CD4-positive, alpha-beta T cell (primary cell): ENCODE results near the gene ADCY10. TPM values are rescaled to one million over a fixed set of nuclear protein-coding genes. Genes with fewer than 3 reads are reported as not detected.

Experiments used
- ATAC-seq: fragments of 200-7000 bp; cut with Tn5 transposase; one replicate; pipeline ENCODE4 v1.10.0; 2022; ENCODE audit warnings: mild to moderate bottlenecking; ENCODE audit not compliant: poor library complexity
- CTCF ChIA-PET: fragments of 350-600 bp; sonication (Branson Sonifier 250); formaldehyde crosslinking; loops from one replicate; lab custom pipeline; 2021; ENCODE audit warnings: antibody characterized with exemption, inconsistent platforms; lab: Charles Lee
- POLR2A ChIA-PET: fragments of 350-600 bp; sonication (Branson Sonifier 250); formaldehyde crosslinking; loops from one replicate; lab custom pipeline; 2021; ENCODE audit warnings: antibody characterized with exemption, inconsistent platforms; lab: Charles Lee
- DNase-seq, 14 experiments: peaks; one replicate each; pipeline ENCODE4 v3.0.0-alpha.2; 2013 to 2020; ENCODE audit warnings: mixed read lengths in 2 of 14
- H3K27ac ChIP-seq, 2 donors: one replicate each; pipeline versions ENCODE4 v1.5.1 to v1.7.0; 2013; ENCODE audit warnings: low read length in 2 of 2, low read depth in 1 of 2, mild to moderate bottlenecking in 1 of 2
- H3K27me3 ChIP-seq, 2 experiments: 1 replicate in 1 of 2; 2 replicates in 1 of 2; pipeline versions ENCODE4 v1.6.1 to v1.7.0; 2013; ENCODE audit warnings: low read length in 2 of 2, control low read depth in 1 of 2, mild to moderate bottlenecking in 1 of 2, moderate library complexity in 1 of 2; ENCODE audit not compliant: insufficient read depth in 2 of 2, control insufficient read depth in 1 of 2
- H3K36me3 ChIP-seq: one replicate; pipeline ENCODE4 v1.6.1; 2013; ENCODE audit warnings: low read length, control low read depth; ENCODE audit not compliant: insufficient read depth
- H3K4me1 ChIP-seq: one replicate; pipeline ENCODE4 v1.6.1; 2013; ENCODE audit warnings: low read length, control low read depth; ENCODE audit not compliant: insufficient read depth
- H3K4me3 ChIP-seq: one replicate; pipeline ENCODE4 v1.5.1; 2013; ENCODE audit warnings: mild to moderate bottlenecking, low read length, moderate library complexity
- H3K9me3 ChIP-seq, 2 experiments: 1 replicate in 1 of 2; 2 replicates in 1 of 2; pipeline versions ENCODE4 v1.6.1 to v1.7.0; 2013; ENCODE audit warnings: low read length in 2 of 2, mild to moderate bottlenecking in 2 of 2, control low read depth in 1 of 2, moderate library complexity in 1 of 2; ENCODE audit not compliant: control insufficient read depth in 1 of 2, insufficient read depth in 1 of 2
- H3K27ac Mint-ChIP-seq: one replicate; pipeline ENCODE4 v1.8.0; 2020; ENCODE audit warnings: mixed read lengths
- H3K27me3 Mint-ChIP-seq: one replicate; pipeline ENCODE4 v1.8.0; 2021; ENCODE audit warnings: mixed read lengths
- H3K36me3 Mint-ChIP-seq: one replicate; pipeline ENCODE4 v1.8.0; 2021; ENCODE audit warnings: low read depth, mixed read lengths
- H3K4me1 Mint-ChIP-seq: one replicate; pipeline ENCODE4 v1.8.0; 2021; ENCODE audit warnings: low read depth, mixed read lengths
- H3K4me3 Mint-ChIP-seq: one replicate; pipeline ENCODE4 v1.8.0; 2020; ENCODE audit warnings: mild to moderate bottlenecking, mixed read lengths
- H3K9me3 Mint-ChIP-seq: one replicate; pipeline ENCODE4 v1.8.0; 2020; ENCODE audit warnings: mixed read lengths
- CTCF ChIP-seq: fragments of 200-600 bp; IDR thresholded peaks from one replicate; pipeline ENCODE4 v1.8.0; 2022; ENCODE audit warnings: antibody characterized with exemption, mild to moderate bottlenecking
- intact Hi-C, 2 experiments: fragments of 100-400 bp; cut with DNase I in 1 of 2; cut with micrococcal nuclease in 1 of 2; formaldehyde crosslinking; loops; one replicate each; pipeline versions ENCODE4 v1.15.1 to v1.9.0; 2023 to 2025; cut with DNase I, micrococcal nuclease
- total RNA-seq, 174 experiments: library from RNA in 2 of 174; stranded (reverse) in 2 of 174; gene quantifications; one replicate each; pipeline ENCODE4 v1.2.3 and lab custom pipeline; 2021 to 2026

Gene ADCY10
- total RNA-seq, 2 experiments from 2014 or later, result 0.11 to 0.52 TPM

GRCh38 chr1:167856711-167857418, 57.1 kb downstream of the ADCY10 start:
- H3K27ac ChIP-seq, result no peak overlapping the region
- no peak overlapping the region for H3K4me3 ChIP-seq
- no peaks in the 10 kb centered on the region for H3K4me1 ChIP-seq
- H3K27ac Mint-ChIP-seq, result no peak overlapping the region
- no peak for TF ChIP-seq CTCF
- intact Hi-C loops, result no loop called here
- no peaks in the 10 kb centered on the region for H3K27me3 ChIP-seq
- H3K9me3 Mint-ChIP-seq, result no peaks in the 10 kb centered on the region
- no peak for DNase-seq
- H3K4me1 Mint-ChIP-seq, result no peaks in the 10 kb centered on the region
- no peak overlapping the region for H3K4me3 Mint-ChIP-seq
- ChIA-PET CTCF (no interaction called here), POLR2A (no interaction called here)
- no peaks in the 10 kb centered on the region for H3K36me3 Mint-ChIP-seq
- ATAC-seq, result no peak
- H3K36me3 ChIP-seq, result no peaks in the 10 kb centered on the region
- no peaks in the 10 kb centered on the region for H3K9me3 ChIP-seq
- H3K27me3 Mint-ChIP-seq, result no peaks in the 10 kb centered on the region

DNA sequence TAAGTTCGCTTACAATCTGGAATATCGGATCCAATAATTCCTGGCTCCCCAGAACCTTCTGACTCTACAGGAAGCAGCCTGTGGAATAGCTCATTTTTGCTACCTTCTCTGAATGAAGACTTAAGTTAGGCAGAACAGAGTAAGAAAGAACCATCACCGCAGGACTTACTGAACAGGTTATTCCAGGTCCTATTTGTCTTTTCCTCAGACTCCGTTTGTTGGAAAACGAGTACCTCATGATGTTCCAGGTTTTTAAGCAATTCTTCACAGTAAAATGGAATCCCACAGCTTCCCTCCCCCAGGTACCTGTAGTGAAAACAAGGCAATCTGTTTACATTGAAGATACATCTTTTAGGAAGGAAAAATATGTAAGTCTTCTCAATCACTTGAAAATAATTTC, 59.8 kb downstream of the ADCY10 start:
- Histone ChIP-seq H3K4me1 (no peaks in the 10 kb centered on the region), H3K27ac (no peak overlapping the region), H3K27me3 (no peaks in the 10 kb centered on the region), H3K9me3 (no peaks in the 10 kb centered on the region), H3K4me3 (no peak overlapping the region), H3K36me3 (no peaks in the 10 kb centered on the region)
- CTCF ChIA-PET, result no interaction called here
- H3K9me3 Mint-ChIP-seq, result no peaks in the 10 kb centered on the region
- no peaks in the 10 kb centered on the region for H3K4me1 Mint-ChIP-seq
- H3K36me3 Mint-ChIP-seq, result no peaks in the 10 kb centered on the region
- no peak for DNase-seq
- intact Hi-C loops, result no loop called here
- no peak overlapping the region for H3K4me3 Mint-ChIP-seq
- no peaks in the 10 kb centered on the region for H3K27me3 Mint-ChIP-seq
- no peak for ATAC-seq
- POLR2A ChIA-PET, result no interaction called here
- H3K27ac Mint-ChIP-seq, result no peak overlapping the region
- TF ChIP-seq CTCF, result no peak

- intact Hi-C loops, result no loop called here
- no peak overlapping the region for H3K27ac Mint-ChIP-seq
- H3K36me3 Mint-ChIP-seq, result no peaks in the 10 kb centered on the region
- H3K4me3 ChIP-seq, result no peak overlapping the region
- H3K4me1 Mint-ChIP-seq, result no peaks in the 10 kb centered on the region
- no peaks in the 10 kb centered on the region for H3K4me1 ChIP-seq
- CTCF ChIA-PET, result no interaction called here
- no peaks in the 10 kb centered on the region for H3K27me3 Mint-ChIP-seq
- no peaks in the 10 kb centered on the region for H3K9me3 Mint-ChIP-seq
- no peaks in the 10 kb centered on the region for H3K9me3 ChIP-seq
- DNase-seq (no peak), ATAC-seq (no peak)
- H3K27me3 ChIP-seq, result no peaks in the 10 kb centered on the region
- POLR2A ChIA-PET, result no interaction called here
- H3K36me3 ChIP-seq, result no peaks in the 10 kb centered on the region
- TF ChIP-seq CTCF, result no peak
- no peak overlapping the region for H3K27ac ChIP-seq
- H3K4me3 Mint-ChIP-seq, result no peak overlapping the region
Measured at GRCh38 chr1:167849666-167850065, 64.3 kb downstream of the ADCY10 start.
